ENCODE results near the gene FHIT. TPM values are rescaled to one million over a fixed set of nuclear protein-coding genes. Genes with fewer than 3 reads are reported as not detected.
"Not testable (repeated sequence)": the region's sequence is repeated elsewhere in the genome, so short reads cannot be mapped to it uniquely, and the experiment has no call there.

The FHIT gene
- total RNA-seq, 1 experiment from 2014 or later: 3.6 TPM

DNA sequence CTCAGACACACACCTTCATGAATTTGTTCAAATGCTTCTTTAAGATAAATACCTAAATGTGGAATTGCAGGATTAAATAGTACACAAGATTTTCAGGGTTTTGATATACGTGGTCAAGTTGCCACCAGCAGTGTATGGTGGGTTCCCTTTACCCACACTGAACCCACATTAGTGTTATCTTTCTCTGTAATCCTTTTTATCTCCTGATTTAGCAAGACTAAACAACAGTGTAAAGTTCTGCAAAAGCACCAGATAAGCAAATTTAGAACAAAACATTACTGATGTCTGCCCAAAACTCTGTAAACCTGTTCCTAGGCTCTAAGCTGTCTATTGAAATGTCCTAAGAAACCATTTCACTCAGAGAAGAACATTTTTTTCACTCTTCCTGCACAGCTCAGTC, 352.9 kb downstream of the FHIT start:
- H3K36me3 ChIP-seq (ENCODE audit: low read depth, low read length): no peaks in the 10 kb centered on the region
- POLR2A ChIA-PET (ENCODE audit: unreplicated experiment): no interaction called here
- no peak overlapping the region for H3K27ac ChIP-seq (ENCODE audit: low read length)
- no peak for DNase-seq
- no peak overlapping the region for H3K4me3 ChIP-seq (ENCODE audit: low read length)
- no peak overlapping the region for H3K4me2 ChIP-seq (ENCODE audit: low read length)
- H3F3A ChIP-seq (ENCODE audit: low read length, unreplicated experiment): no peaks in the 10 kb centered on the region
- no peak overlapping the region for H3K9ac ChIP-seq (ENCODE audit: low read length)
- TF ChIP-seq, protein P1, sequence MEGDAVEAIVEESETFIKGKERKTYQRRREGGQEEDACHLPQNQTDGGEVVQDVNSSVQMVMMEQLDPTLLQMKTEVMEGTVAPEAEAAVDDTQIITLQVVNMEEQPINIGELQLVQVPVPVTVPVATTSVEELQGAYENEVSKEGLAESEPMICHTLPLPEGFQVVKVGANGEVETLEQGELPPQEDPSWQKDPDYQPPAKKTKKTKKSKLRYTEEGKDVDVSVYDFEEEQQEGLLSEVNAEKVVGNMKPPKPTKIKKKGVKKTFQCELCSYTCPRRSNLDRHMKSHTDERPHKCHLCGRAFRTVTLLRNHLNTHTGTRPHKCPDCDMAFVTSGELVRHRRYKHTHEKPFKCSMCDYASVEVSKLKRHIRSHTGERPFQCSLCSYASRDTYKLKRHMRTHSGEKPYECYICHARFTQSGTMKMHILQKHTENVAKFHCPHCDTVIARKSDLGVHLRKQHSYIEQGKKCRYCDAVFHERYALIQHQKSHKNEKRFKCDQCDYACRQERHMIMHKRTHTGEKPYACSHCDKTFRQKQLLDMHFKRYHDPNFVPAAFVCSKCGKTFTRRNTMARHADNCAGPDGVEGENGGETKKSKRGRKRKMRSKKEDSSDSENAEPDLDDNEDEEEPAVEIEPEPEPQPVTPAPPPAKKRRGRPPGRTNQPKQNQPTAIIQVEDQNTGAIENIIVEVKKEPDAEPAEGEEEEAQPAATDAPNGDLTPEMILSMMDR (conservative IDR thresholded peaks at IDR 0.05; ENCODE audit: low read depth, low read length): no peak
- no peak for TF ChIP-seq EZH2phosphoT487 (IDR thresholded peaks at IDR 0.05; ENCODE audit: borderline replicate concordance, low read length)
- TF ChIP-seq EZH2 (IDR thresholded peaks at IDR 0.05; ENCODE audit: low read length, unreplicated experiment): no peak
- intact Hi-C loops (cut with micrococcal nuclease): no loop called here
- H3K9me2 ChIP-seq (replicated peaks; ENCODE audit: low read length): no peaks in the 10 kb centered on the region
- CTCF ChIA-PET: no interaction called here
- H3K79me2 ChIP-seq (ENCODE audit: low read length): no peaks in the 10 kb centered on the region
- no peak overlapping the region for H2AFZ ChIP-seq (ENCODE audit: low read length)
- H3K27me3 ChIP-seq (ENCODE audit: low read length): no peaks in the 10 kb centered on the region
- H4K20me1 ChIP-seq (ENCODE audit: low read length): no peaks in the 10 kb centered on the region
- no TSS peak for BruUV-seq (replicated peaks)
- no peaks in the 10 kb centered on the region for H3K4me1 ChIP-seq (ENCODE audit: insufficient read depth, low read length)
- ATAC-seq: no peak
- H3K9me3 ChIP-seq (ENCODE audit: low read length): no peaks in the 10 kb centered on the region

DNA sequence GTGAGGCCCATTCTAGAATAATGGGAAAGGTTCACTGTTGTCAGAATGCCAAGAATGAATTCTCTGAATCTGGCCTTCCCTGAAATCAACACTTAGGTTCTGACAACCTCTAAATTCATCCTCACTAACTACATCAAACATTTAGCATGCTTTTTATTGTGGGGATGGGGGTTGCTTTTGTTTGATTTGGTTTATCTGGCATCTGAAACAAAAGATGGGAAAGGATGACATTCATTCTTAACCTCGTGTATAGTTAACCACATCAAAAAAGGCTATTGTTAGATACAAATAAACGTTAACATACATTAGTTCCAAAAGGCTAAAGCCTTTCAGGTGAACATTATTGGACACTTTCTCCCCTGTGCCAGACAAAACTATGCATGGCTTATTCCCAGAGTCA, 357.3 kb downstream of the FHIT start:
- no peak for DNase-seq
- TF ChIP-seq EZH2 (IDR thresholded peaks at IDR 0.05; ENCODE audit: low read length, unreplicated experiment) (no peak), EZH2phosphoT487 (IDR thresholded peaks at IDR 0.05; ENCODE audit: borderline replicate concordance, low read length) (no peak)
- TF ChIP-seq, protein P1 (conservative IDR thresholded peaks at IDR 0.05; ENCODE audit: low read depth, low read length): no peak
- H2AFZ ChIP-seq (ENCODE audit: low read length): no peak overlapping the region
- H3K4me1 ChIP-seq (ENCODE audit: insufficient read depth, low read length): peaks cover 19% of the 10 kb centered on the region
- no peak for ATAC-seq
- H4K20me1 ChIP-seq (ENCODE audit: low read length): no peaks in the 10 kb centered on the region
- H3K9me2 ChIP-seq (replicated peaks; ENCODE audit: low read length): no peaks in the 10 kb centered on the region
- no peak overlapping the region for H3K27ac ChIP-seq (ENCODE audit: low read length)
- no peaks in the 10 kb centered on the region for H3K27me3 ChIP-seq (ENCODE audit: low read length)
- H3K36me3 ChIP-seq (ENCODE audit: low read depth, low read length): no peaks in the 10 kb centered on the region
- H3K79me2 ChIP-seq (ENCODE audit: low read length): no peaks in the 10 kb centered on the region
- no TSS peak for BruUV-seq (replicated peaks)
- no peak overlapping the region for H3K9ac ChIP-seq (ENCODE audit: low read length)
- no peaks in the 10 kb centered on the region for H3K9me3 ChIP-seq (ENCODE audit: low read length)
- ChIA-PET CTCF (no interaction called here), POLR2A (ENCODE audit: unreplicated experiment) (no interaction called here)
- no peaks in the 10 kb centered on the region for H3F3A ChIP-seq (ENCODE audit: low read length, unreplicated experiment)
- no peak overlapping the region for H3K4me3 ChIP-seq (ENCODE audit: low read length)
- intact Hi-C loops (cut with micrococcal nuclease): no loop called here
- no peak overlapping the region for H3K4me2 ChIP-seq (ENCODE audit: low read length)

- Histone ChIP-seq H3K79me2 (ENCODE audit: low read length) (no peaks in the 10 kb centered on the region), H2AFZ (ENCODE audit: low read length) (no peak overlapping the region), H3K9me3 (ENCODE audit: low read length) (no peaks in the 10 kb centered on the region), H3K36me3 (ENCODE audit: low read depth, low read length) (no peaks in the 10 kb centered on the region), H3K4me3 (ENCODE audit: low read length) (no peak overlapping the region), H3K9me2 (replicated peaks; ENCODE audit: low read length) (no peaks in the 10 kb centered on the region; the same call in 1 of the 2 replicates), H3F3A (ENCODE audit: low read length, unreplicated experiment) (no peaks in the 10 kb centered on the region), H3K9ac (ENCODE audit: low read length) (no peak overlapping the region), H4K20me1 (ENCODE audit: low read length) (no peaks in the 10 kb centered on the region), H3K4me2 (ENCODE audit: low read length) (0 out of 2 replicates have a peak overlapping the region, but pooled peaks have one; percentile 3), H3K27me3 (ENCODE audit: low read length) (no peaks in the 10 kb centered on the region), H3K27ac (ENCODE audit: low read length) (0 out of 2 replicates have a peak overlapping the region, but pooled peaks have one; percentile 6), H3K4me1 (ENCODE audit: insufficient read depth, low read length) (peaks cover 19% of the 10 kb centered on the region)
- ChIA-PET CTCF (no interaction called here), POLR2A (ENCODE audit: unreplicated experiment) (no interaction called here)
- no TSS peak for BruUV-seq (replicated peaks)
- ATAC-seq (peak; percentile 31; the same call in 1 of the 2 replicates), DNase-seq (peak; percentile 45)
- TF ChIP-seq EZH2 (IDR thresholded peaks at IDR 0.05; ENCODE audit: low read length, unreplicated experiment) (no peak), EZH2phosphoT487 (IDR thresholded peaks at IDR 0.05; ENCODE audit: borderline replicate concordance, low read length) (no peak)
- TF ChIP-seq, protein P1 (conservative IDR thresholded peaks at IDR 0.05; ENCODE audit: low read depth, low read length): no peak
- intact Hi-C loops (cut with micrococcal nuclease): no loop called here
Measured at GRCh38 chr3:60890226-60890625, 361.0 kb downstream of the FHIT start.

DNA sequence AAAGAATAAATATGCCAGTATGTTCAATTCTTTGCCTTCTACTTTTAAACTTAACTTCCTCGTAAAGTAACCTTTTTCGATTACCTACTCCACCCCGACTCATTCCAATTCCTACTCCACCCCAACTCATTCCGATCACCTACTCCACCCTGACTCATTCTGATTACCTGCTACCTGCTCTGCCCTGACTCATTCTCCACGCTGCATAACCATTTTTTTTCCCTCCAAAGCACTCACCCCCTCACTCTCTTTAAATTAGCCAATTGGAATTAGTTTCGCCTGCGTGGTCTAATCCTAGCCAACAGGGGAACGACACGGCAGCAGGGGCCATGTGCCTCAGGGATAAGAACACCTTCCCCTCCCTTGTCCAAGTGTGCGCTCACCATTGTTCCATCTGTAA, 362.3 kb downstream of the FHIT start:
- peak; percentile 53 for DNase-seq
- ATAC-seq; intact Hi-C loops (cut with micrococcal nuclease); H3F3A ChIP-seq (ENCODE audit: low read length, unreplicated experiment); H2AFZ ChIP-seq (ENCODE audit: low read length); H3K79me2 ChIP-seq (ENCODE audit: low read length); H3K9ac ChIP-seq (ENCODE audit: low read length); POLR2A ChIA-PET (ENCODE audit: unreplicated experiment); H3K9me3 ChIP-seq (ENCODE audit: low read length); H3K27ac ChIP-seq (ENCODE audit: low read length); H3K4me2 ChIP-seq (ENCODE audit: low read length); H3K9me2 ChIP-seq (replicated peaks; ENCODE audit: low read length); H3K27me3 ChIP-seq (ENCODE audit: low read length); H3K36me3 ChIP-seq (ENCODE audit: low read depth, low read length); H4K20me1 ChIP-seq (ENCODE audit: low read length); BruUV-seq (replicated peaks); H3K4me3 ChIP-seq (ENCODE audit: low read length); CTCF ChIA-PET: not testable (repeated sequence)
- H3K4me1 ChIP-seq (ENCODE audit: insufficient read depth, low read length): peaks cover 19% of the 10 kb centered on the region

Data from PC-3 (cell line).